SH-SY5Y (cell line): Measurements from ENCODE around the gene MARS1.

Source experiments
- GATA2 ChIP-seq: IDR thresholded peaks from 2 replicates; pipeline ENCODE4 v1.6.1; 2011; ENCODE audit warnings: mild to moderate bottlenecking, low read depth, low read length
- GATA3 ChIP-seq: IDR thresholded peaks from 2 replicates; pipeline ENCODE4 v1.6.1; 2011; ENCODE audit warnings: low read depth, mild to moderate bottlenecking, low read length, moderate library complexity

- TF ChIP-seq GATA2 (no peak), GATA3 (no peak)
These were observed 48.1 kb upstream of the MARS1 start for GRCh38 chr12:57439762-57440266.
